Measurements from ENCODE around the gene ZNF774.
A peak's percentile ranks its signal among the peaks of the same experiment; 100 is the strongest.

The ZNF774 gene

GRCh38 chr15:90316139-90316538 is 35.9 kb upstream of the ZNF774 start:
- no peak for DNase-seq (ENCODE audit: low read depth)
- H3K4me3 ChIP-seq (replicated peaks; ENCODE audit: low read depth, low read length) = no peak overlapping the region
- no peak for TF ChIP-seq CTCF (IDR thresholded peaks at IDR 0.05; ENCODE audit: low read length, missing control alignments)

- no peak for DNase-seq (ENCODE audit: low read depth)
- no peak for TF ChIP-seq CTCF (IDR thresholded peaks at IDR 0.05; ENCODE audit: low read length, missing control alignments)
- H3K4me3 ChIP-seq (replicated peaks; ENCODE audit: low read depth, low read length) = no peak overlapping the region
Observed at GRCh38 chr15:90318591-90318990, 33.5 kb upstream of the ZNF774 start.

GRCh38 chr15:90320062-90320884 is 31.8 kb upstream of the ZNF774 start:
- peak; percentile 95 for DNase-seq (ENCODE audit: low read depth)
- TF ChIP-seq CTCF (IDR thresholded peaks at IDR 0.05; ENCODE audit: low read length, missing control alignments) = no peak
- no peak overlapping the region for H3K4me3 ChIP-seq (replicated peaks; ENCODE audit: low read depth, low read length)

GRCh38 chr15:90320885-90321278 is 31.2 kb upstream of the ZNF774 start:
- DNase-seq (ENCODE audit: low read depth) = no peak
- TF ChIP-seq CTCF (IDR thresholded peaks at IDR 0.05; ENCODE audit: low read length, missing control alignments) = no peak
- no peak overlapping the region for H3K4me3 ChIP-seq (replicated peaks; ENCODE audit: low read depth, low read length)

- H3K4me3 ChIP-seq (replicated peaks; ENCODE audit: low read depth, low read length) = no peak overlapping the region
- TF ChIP-seq CTCF (IDR thresholded peaks at IDR 0.05; ENCODE audit: low read length, missing control alignments) = no peak
- DNase-seq (ENCODE audit: low read depth) = no peak
Observed at GRCh38 chr15:90322538-90322937, 29.5 kb upstream of the ZNF774 start.

- DNase-seq (ENCODE audit: low read depth) = no peak
- H3K4me3 ChIP-seq (replicated peaks; ENCODE audit: low read depth, low read length) = no peak overlapping the region
- TF ChIP-seq CTCF (IDR thresholded peaks at IDR 0.05; ENCODE audit: low read length, missing control alignments) = no peak
Observed at GRCh38 chr15:90325726-90326125, 26.4 kb upstream of the ZNF774 start.

- H3K4me3 ChIP-seq (replicated peaks; ENCODE audit: low read depth, low read length) = no peak overlapping the region
- no peak for TF ChIP-seq CTCF (IDR thresholded peaks at IDR 0.05; ENCODE audit: low read length, missing control alignments)
- DNase-seq (ENCODE audit: low read depth) = no peak
Observed at GRCh38 chr15:90326441-90326840, 25.6 kb upstream of the ZNF774 start.
